DMS79 (cell line): ENCODE data around the gene CTSE.

Experiments
- DNase-seq: peaks from one replicate; lab custom pipeline; 2025; lab: John Stamatoyannopoulos, UW

CTSE gene

DNA sequence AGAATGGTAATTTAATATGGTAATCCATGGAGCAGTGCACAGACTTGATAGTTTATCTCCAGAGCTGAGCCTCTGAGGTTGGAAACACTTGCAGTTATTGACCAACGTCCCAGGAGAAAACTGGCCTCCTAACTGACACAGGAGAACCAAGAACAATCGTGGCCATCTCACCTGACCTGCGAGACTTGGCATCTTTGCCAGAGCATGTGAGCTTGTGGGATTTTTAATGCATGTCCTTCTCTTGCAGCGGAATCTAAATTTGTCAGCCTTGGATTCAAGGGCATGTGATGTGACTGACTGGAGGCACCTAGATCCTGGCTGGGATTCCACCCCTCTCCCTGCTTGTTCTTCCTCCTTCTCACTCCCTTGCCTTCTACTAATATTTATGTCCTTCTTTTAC is 52.6 kb downstream of the CTSE start:
- no peak for DNase-seq

DNA sequence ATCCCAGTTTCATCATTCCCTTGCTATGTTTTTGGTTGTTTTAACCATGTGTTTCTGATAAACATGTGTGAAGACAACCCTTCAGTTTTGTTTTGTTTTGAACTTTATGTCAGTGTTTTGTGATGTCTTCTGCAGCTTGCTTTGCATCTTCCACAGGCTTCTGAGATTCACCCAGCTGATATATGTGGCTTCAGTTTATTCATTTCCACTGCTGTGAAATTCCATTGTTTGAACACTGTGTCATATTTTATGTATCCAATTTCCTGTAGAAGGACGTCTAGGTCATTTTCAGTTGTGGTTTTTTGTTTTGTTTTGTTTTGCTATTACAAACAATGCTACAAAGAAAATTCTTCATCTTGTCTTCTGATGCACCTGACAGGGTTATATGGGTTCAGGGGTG is 53.2 kb downstream of the CTSE start:
- DNase-seq = no peak

DNA sequence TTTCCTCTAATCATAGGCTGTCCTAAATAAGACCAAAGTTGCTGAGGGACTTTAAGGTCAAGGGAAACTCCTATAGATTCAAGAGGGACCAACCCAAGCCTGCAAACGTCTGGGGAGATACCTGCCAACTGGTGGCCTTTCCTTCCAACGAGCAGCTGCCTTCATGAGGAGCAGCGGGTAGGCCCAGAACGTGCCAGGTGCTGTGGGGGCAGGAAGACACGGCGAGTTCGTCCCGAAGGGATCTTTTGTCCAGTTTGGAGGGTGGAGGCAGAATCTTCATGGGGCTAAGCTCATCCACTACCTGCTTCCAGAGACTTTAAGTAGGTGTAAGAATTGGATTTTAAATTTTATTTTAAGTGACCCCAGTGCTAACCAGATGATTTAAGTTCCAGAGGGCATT is 54.5 kb downstream of the CTSE start:
- DNase-seq = no peak

DNA sequence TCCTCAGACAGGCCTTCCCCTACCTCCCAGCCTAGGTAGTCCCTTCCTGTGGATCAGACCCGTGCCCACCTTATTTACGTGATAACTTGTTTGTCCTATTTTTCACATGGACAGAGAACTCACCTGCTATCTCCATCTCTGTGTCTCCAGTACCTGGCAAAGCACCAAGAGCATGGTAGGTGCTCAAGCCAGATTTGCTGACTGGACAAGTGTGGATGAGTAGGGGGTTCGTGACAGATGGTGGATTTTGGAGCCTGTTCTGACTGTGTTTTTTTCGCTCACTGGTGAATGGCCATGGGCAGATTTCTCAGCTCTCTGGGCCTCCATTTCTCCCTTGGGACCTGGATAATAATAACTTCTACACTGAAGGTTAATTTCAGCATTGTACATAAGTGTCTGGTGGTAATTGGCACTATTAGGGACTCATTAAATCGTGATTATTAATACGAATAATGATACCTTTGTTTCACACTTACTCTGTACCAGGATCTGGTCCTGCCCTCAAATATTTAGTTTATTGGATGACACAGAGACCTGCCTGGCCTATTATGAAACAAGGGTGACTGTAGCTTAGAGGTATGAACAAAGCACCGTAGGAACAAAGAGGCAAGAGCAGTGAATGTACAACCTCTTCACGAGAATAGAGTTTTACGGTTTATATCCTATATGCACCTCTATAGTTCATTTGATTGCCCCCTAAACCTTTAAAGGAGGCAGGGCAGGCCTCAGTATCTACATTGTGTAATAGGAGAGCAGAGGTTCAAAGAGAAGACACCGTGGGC is 56.0 kb downstream of the CTSE start:
- no peak for DNase-seq

DNA sequence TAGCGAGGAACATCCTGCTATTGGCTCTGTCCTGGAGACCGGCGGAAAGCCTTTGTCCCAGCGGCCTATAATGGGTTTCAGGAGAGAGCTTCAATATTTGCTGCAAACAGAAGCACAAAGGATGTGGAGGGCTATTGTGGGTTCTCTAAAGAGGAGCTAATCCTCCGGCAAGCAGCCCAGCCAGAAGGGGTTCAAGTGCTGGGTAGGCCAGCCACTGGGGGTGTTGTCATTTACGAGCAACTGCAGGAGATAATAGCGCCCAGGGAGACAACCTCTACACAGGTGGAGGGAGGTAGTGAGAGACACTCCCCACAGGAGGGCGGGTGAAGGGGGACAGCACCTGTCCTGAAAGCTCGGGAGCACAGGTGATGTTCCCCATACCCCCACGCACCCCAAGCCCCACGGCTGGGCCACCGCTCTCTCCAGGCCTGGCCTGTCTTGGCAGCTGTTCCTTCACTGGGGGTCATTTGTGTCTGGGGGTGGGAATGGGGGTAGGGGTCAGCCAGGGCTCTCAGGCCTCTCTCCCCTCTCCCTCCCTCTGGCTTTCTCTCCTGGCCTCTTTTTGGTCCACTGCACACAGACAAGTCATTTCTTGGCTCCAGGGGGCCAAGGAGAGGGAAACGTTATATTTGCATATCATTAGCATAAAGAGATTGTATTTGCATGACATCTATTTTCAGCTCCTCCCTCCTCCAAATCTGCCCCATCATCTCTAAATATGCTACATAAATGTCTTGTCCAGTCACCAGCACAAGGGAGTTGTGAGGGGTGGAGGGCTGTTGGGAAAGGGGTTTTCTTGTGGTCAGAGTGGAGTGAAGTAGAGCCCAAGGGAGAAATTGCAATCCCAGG is 58.4 kb downstream of the CTSE start:
- peak; percentile 95 for DNase-seq

DNA sequence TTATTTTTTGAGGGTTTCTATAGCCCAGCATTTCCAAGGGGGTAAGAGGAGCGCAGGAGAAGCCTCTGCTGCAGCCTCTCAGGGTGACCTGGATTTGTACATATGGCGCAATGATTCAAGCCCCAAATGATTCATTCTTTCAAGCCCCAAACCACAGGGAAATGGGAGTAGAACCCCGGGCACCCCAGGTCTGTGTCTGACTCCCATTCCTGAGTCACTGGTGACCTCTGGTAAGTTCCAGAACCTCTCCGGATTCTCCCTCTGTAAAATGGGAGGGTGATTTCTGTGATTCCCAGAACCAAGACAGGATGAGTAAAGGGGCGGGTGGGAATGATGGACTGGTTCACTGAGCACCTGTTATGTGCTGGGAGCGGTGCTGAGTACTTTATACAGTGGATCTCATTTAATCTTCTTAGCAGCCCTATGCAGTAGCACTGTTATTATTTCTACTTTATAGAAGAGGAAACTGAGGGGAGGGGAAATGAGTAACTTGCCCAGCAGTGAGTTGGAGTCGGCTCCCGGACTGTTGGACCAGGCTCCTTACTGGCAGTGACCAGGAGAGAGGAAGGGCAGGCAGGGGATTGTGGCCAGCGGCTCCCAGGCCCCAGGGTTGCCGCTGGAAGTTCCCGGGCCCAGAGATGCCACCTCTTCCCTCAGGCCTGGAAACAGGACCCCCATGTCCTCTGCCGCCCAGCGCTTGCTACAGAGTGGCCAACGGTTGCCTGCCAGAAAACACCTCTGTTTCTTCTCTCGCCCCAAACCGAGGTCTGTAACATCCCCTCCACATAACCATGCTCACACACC is 60.1 kb downstream of the CTSE start:
- DNase-seq = no peak

DNA sequence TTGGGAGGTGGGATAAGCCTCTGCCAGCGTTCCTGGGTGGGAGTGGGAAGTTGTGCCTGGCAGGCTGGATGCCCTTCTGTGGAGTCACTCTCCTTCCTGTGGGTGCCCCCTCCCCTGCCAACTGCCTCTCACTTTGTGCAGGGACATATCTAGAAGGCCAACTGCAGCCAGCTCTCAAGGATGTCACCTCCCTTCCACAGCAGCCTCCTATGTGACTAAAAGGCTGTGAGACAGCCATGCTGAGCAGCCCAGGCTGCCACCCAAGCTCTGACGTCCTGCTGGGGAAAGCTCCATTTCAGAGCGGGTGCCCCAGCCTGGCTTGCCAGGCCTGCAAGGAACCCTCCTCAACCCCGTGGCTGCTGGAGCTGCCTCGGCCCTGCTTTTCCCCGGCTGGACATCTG is 60.9 kb downstream of the CTSE start:
- no peak for DNase-seq

DNA sequence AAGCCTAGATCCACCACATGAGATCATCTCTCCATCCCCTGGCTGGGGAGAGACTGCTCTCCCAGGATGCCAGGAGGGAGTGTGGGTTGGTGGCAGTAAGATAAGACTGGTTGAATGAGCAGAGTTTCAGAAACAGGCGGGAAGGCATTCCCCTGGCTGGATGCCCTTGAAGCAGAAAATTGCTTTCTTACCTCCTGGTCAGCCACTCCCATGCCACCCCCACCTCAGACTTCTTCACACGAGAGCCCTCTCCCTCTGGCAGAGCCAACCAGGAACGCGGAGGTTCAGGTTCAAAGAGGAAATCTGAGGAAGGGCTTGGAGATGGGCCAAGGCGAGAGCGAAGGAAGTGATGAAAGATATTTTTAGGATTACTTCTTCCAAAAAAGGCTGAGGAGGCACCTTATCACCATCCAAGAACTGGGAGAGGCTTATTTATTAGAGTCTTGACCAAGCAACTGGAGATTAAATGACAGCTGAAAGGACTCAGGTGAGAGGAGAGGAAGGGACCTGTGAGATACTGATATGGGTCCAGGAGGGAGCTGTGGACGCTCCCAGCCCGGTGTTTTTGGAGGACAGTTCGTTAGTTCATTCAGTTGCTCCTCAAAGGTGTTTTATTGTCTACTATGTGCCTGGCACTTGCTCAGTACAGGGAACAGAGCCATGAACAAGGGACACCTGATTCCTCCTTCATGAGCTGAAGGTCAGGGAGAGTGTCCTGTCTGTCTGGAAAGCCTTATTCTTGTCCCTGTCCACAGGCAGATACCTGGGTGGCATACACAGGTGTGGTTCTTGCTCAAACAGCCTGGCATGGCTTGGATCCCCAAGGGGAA is 61.5 kb downstream of the CTSE start:
- peak; percentile 97 for DNase-seq

DNA sequence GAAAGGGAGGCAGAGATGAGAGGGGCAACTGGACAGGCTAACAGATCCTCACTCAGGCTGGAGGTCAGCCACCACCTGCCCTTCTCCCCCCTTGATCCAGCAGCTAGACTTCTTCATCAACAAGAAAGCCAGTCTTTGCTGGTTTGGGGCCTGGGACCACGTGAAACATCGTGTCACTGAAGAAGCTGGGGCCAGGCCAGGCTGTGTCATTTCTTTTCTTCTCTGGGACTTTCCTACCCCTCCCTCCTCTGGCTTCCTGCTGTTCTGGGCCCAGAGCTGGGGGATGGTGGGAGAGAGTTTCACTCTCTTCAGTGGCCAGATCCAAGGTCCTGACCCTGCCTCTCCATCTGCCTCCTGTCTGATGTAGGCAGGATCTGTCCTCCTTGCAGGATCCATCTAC is 62.3 kb downstream of the CTSE start:
- DNase-seq = no peak

DNA sequence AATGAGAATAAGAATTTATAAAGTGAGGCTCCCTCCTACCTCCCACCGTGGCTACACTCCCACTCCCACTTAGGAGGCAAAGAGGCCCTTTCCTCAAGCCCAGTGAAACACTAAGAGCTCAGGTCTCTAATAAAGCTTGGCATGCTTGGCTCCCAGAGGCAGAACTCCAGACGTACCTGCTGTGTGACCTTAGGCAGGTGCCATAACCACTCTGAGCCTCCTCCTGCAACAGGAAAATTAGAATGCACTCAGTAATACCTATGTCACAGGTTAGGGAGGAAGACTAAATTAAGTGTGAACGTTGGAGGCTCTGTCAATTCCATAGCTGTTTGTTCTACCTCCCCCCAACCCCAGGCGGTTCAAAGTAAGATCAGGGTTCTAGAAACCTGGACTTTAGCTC is 63.9 kb downstream of the CTSE start:
- no peak for DNase-seq
